GM21515 (cell line): Measurements from ENCODE around the gene IGHMBP2.
A peak's percentile ranks its signal among the peaks of the same experiment; 100 is the strongest.

Experiments
- ATAC-seq: cut with Tn5 transposase; IDR thresholded peaks from one replicate; pipeline ENCODE4 v1.9.1; 2021; ENCODE audit not compliant: unreplicated experiment

The IGHMBP2 gene

GRCh38 chr11:68925611-68926010 is 21.9 kb downstream of the IGHMBP2 start:
- ATAC-seq = no peak

GRCh38 chr11:68927280-68928135 is 23.8 kb downstream of the IGHMBP2 start:
- ATAC-seq = peak; percentile 78

- ATAC-seq = no peak
These were observed 24.6 kb downstream of the IGHMBP2 start for GRCh38 chr11:68928136-68928880.

- ATAC-seq = no peak
These were observed 25.4 kb downstream of the IGHMBP2 start for GRCh38 chr11:68929135-68929534.

- ATAC-seq = no peak
These were observed 26.2 kb downstream of the IGHMBP2 start for GRCh38 chr11:68929706-68930570.

- ATAC-seq = no peak
These were observed 27.5 kb downstream of the IGHMBP2 start for GRCh38 chr11:68930991-68931855.

- ATAC-seq = no peak
These were observed 28.2 kb downstream of the IGHMBP2 start for GRCh38 chr11:68931911-68932310.

GRCh38 chr11:68932358-68932757 is 28.7 kb downstream of the IGHMBP2 start:
- no peak for ATAC-seq

GRCh38 chr11:68932933-68933577 is 29.4 kb downstream of the IGHMBP2 start:
- no peak for ATAC-seq

GRCh38 chr11:68933605-68934320 is 30.1 kb downstream of the IGHMBP2 start:
- no peak for ATAC-seq

- ATAC-seq = no peak
These were observed 30.6 kb downstream of the IGHMBP2 start for GRCh38 chr11:68934321-68934645.

- ATAC-seq = no peak
These were observed 31.0 kb downstream of the IGHMBP2 start for GRCh38 chr11:68934666-68935065.

- ATAC-seq = no peak
These were observed 31.4 kb downstream of the IGHMBP2 start for GRCh38 chr11:68935066-68935465.

GRCh38 chr11:68935516-68936357 is 32.0 kb downstream of the IGHMBP2 start:
- no peak for ATAC-seq

- no peak for ATAC-seq
These were observed 32.6 kb downstream of the IGHMBP2 start for GRCh38 chr11:68936358-68936636.

GRCh38 chr11:68936676-68937620 is 33.3 kb downstream of the IGHMBP2 start:
- no peak for ATAC-seq

GRCh38 chr11:68938088-68938487 is 34.4 kb downstream of the IGHMBP2 start:
- no peak for ATAC-seq
